Stimulated activated naive B cell treated with anti-CD40 and anti-IgM and Interleukin-4, amounts not matched to agents 10 μg/mL and 1 μg/mL and 100 μg/mL, for 72 hours (primary cell): Measurements from ENCODE around the gene WDR7.

ENCODE experiments used
- ATAC-seq, 2 donors: fragments of 150-1000 bp; cut with Tn5 transposase; replicated peaks; 2 replicates each; pipeline ENCODE4 v1.10.0; 2021; ENCODE audit warnings: moderate library complexity in 1 of 2
- DNase-seq: peaks from one replicate; pipeline ENCODE4 v3.0.0; 2021
- H3K27ac Mint-ChIP-seq: one replicate; pipeline ENCODE4 v1.8.0; 2022; ENCODE audit warnings: mild to moderate bottlenecking, mixed read lengths
- H3K27me3 Mint-ChIP-seq, 2 donors: one replicate each; pipeline ENCODE4 v1.8.0; 2022; ENCODE audit warnings: mixed read lengths in 2 of 2
- H3K36me3 Mint-ChIP-seq, 2 donors: one replicate each; pipeline ENCODE4 v1.8.0; 2022; ENCODE audit warnings: mixed read lengths in 2 of 2, mild to moderate bottlenecking in 1 of 2
- H3K4me1 Mint-ChIP-seq, 2 donors: one replicate each; pipeline ENCODE4 v1.8.0; 2022; ENCODE audit warnings: mixed read lengths in 2 of 2, mild to moderate bottlenecking in 1 of 2
- H3K4me3 Mint-ChIP-seq, 2 donors: one replicate each; pipeline ENCODE4 v1.8.0; 2022; ENCODE audit warnings: mild to moderate bottlenecking in 2 of 2, mixed read lengths in 2 of 2, moderate library complexity in 1 of 2
- H3K9me3 Mint-ChIP-seq, 2 donors: one replicate each; pipeline ENCODE4 v1.8.0; 2022; ENCODE audit warnings: mixed read lengths in 2 of 2, mild to moderate bottlenecking in 1 of 2

Gene WDR7

GRCh38 chr18:57014772-57015413 is 363.7 kb downstream of the WDR7 start:
- DNase-seq, result no peak

GRCh38 chr18:57015451-57015850 is 364.3 kb downstream of the WDR7 start:
- H3K27ac Mint-ChIP-seq, result no peak overlapping the region
- no peak overlapping the region for H3K4me3 Mint-ChIP-seq
- DNase-seq, result no peak
- H3K9me3 Mint-ChIP-seq, result no peaks in the 10 kb centered on the region
- ATAC-seq, result no peak
- no peaks in the 10 kb centered on the region for H3K27me3 Mint-ChIP-seq
- H3K36me3 Mint-ChIP-seq, result peaks cover 0 to 4% of the 10 kb centered on the region in 2 donors
- peaks cover 21 to 33% of the 10 kb centered on the region in 2 donors for H3K4me1 Mint-ChIP-seq

More at GRCh38 chr18:57014772-57015413, 363.7 kb downstream of the WDR7 start:
- Mint-ChIP-seq H3K4me1 (peaks cover 21 to 33% of the 10 kb centered on the region in 2 donors), H3K9me3 (no peaks in the 10 kb centered on the region), H3K36me3 (peaks cover under 1 to 4% of the 10 kb centered on the region in 2 donors), H3K27me3 (no peaks in the 10 kb centered on the region), H3K4me3 (no peak overlapping the region), H3K27ac (no peak overlapping the region)
- ATAC-seq, result no peak

GRCh38 chr18:57018845-57019244 is 367.7 kb downstream of the WDR7 start:
- ATAC-seq, result no peak
- Mint-ChIP-seq H3K4me3 (no peak overlapping the region), H3K27me3 (no peaks in the 10 kb centered on the region)

GRCh38 chr18:57022716-57023115 is 371.6 kb downstream of the WDR7 start:
- peaks cover 20 to 32% of the 10 kb centered on the region in 2 donors for H3K36me3 Mint-ChIP-seq
- peaks cover 0 to 3% of the 10 kb centered on the region in 2 donors for H3K9me3 Mint-ChIP-seq
- ATAC-seq, result no peak
- no peak for DNase-seq
- H3K27me3 Mint-ChIP-seq, result no peaks in the 10 kb centered on the region
- H3K4me3 Mint-ChIP-seq, result no peak overlapping the region
- H3K27ac Mint-ChIP-seq, result peak overlapping the region; percentile 2
- H3K4me1 Mint-ChIP-seq, result peaks cover 23 to 40% of the 10 kb centered on the region in 2 donors

More at GRCh38 chr18:57018845-57019244, 367.7 kb downstream of the WDR7 start:
- DNase-seq, result no peak
- H3K36me3 Mint-ChIP-seq, result peaks cover 13 to 19% of the 10 kb centered on the region in 2 donors
- H3K4me1 Mint-ChIP-seq, result peaks cover 38 to 62% of the 10 kb centered on the region in 2 donors
- peaks cover 0 to 3% of the 10 kb centered on the region in 2 donors for H3K9me3 Mint-ChIP-seq
- H3K27ac Mint-ChIP-seq, result no peak overlapping the region

- Mint-ChIP-seq H3K27ac (no peak overlapping the region), H3K36me3 (peaks cover 20 to 36% of the 10 kb centered on the region in 2 donors), H3K27me3 (no peaks in the 10 kb centered on the region), H3K9me3 (peaks cover 0 to 3% of the 10 kb centered on the region in 2 donors), H3K4me1 (peaks cover 19 to 33% of the 10 kb centered on the region in 2 donors), H3K4me3 (no peak overlapping the region)
- DNase-seq (no peak), ATAC-seq (peak; percentile 84 to 90)
These were observed 372.2 kb downstream of the WDR7 start for GRCh38 chr18:57023275-57023882.

GRCh38 chr18:57025540-57025939 is 374.4 kb downstream of the WDR7 start:
- Mint-ChIP-seq H3K4me1 (peaks cover 19 to 33% of the 10 kb centered on the region in 2 donors), H3K4me3 (no peak overlapping the region), H3K9me3 (peaks cover 0 to 3% of the 10 kb centered on the region in 2 donors), H3K27ac (no peak overlapping the region), H3K27me3 (no peaks in the 10 kb centered on the region), H3K36me3 (peaks cover 33 to 54% of the 10 kb centered on the region in 2 donors)
- DNase-seq (no peak), ATAC-seq (no peak)

- H3K9me3 Mint-ChIP-seq, result no peaks in the 10 kb centered on the region
- H3K27ac Mint-ChIP-seq, result no peak overlapping the region
- H3K36me3 Mint-ChIP-seq, result peaks cover 28 to 47% of the 10 kb centered on the region in 2 donors
- H3K4me1 Mint-ChIP-seq, result peaks cover 12 to 25% of the 10 kb centered on the region in 2 donors
- H3K4me3 Mint-ChIP-seq, result no peak overlapping the region
- ATAC-seq (no peak), DNase-seq (no peak)
- H3K27me3 Mint-ChIP-seq, result no peaks in the 10 kb centered on the region
These were observed 375.2 kb downstream of the WDR7 start for GRCh38 chr18:57026316-57026715.

- no peak for DNase-seq
- no peaks in the 10 kb centered on the region for H3K27me3 Mint-ChIP-seq
- no peaks in the 10 kb centered on the region for H3K9me3 Mint-ChIP-seq
- no peak overlapping the region for H3K4me3 Mint-ChIP-seq
- ATAC-seq, result no peak
- H3K27ac Mint-ChIP-seq, result no peak overlapping the region
- H3K4me1 Mint-ChIP-seq, result peaks cover 10 to 18% of the 10 kb centered on the region in 2 donors
- peaks cover 24 to 46% of the 10 kb centered on the region in 2 donors for H3K36me3 Mint-ChIP-seq
These were observed 376.1 kb downstream of the WDR7 start for GRCh38 chr18:57027190-57027708.

GRCh38 chr18:57029761-57030160 is 378.6 kb downstream of the WDR7 start:
- Mint-ChIP-seq H3K27ac (no peak overlapping the region), H3K4me3 (no peak overlapping the region), H3K36me3 (peaks cover 27 to 56% of the 10 kb centered on the region in 2 donors), H3K9me3 (no peaks in the 10 kb centered on the region), H3K27me3 (no peaks in the 10 kb centered on the region), H3K4me1 (no peaks in the 10 kb centered on the region)
- DNase-seq (no peak), ATAC-seq (no peak)

GRCh38 chr18:57030417-57030816 is 379.3 kb downstream of the WDR7 start:
- Mint-ChIP-seq H3K27ac (no peak overlapping the region), H3K4me3 (no peak overlapping the region), H3K36me3 (peaks cover 27 to 56% of the 10 kb centered on the region in 2 donors), H3K27me3 (peaks cover 0 to 4% of the 10 kb centered on the region in 2 donors), H3K9me3 (no peaks in the 10 kb centered on the region), H3K4me1 (no peaks in the 10 kb centered on the region)
- no peak for ATAC-seq
- DNase-seq, result no peak

- peaks cover 7 to 21% of the 10 kb centered on the region in 2 donors for H3K36me3 Mint-ChIP-seq
- H3K27me3 Mint-ChIP-seq, result peaks cover 21 to 34% of the 10 kb centered on the region in 2 donors
- no peak overlapping the region for H3K27ac Mint-ChIP-seq
- DNase-seq, result no peak
- ATAC-seq, result no peak
- peaks cover 0 to 2% of the 10 kb centered on the region in 2 donors for H3K4me1 Mint-ChIP-seq
- no peak overlapping the region for H3K4me3 Mint-ChIP-seq
- no peaks in the 10 kb centered on the region for H3K9me3 Mint-ChIP-seq
These were observed 384.4 kb downstream of the WDR7 start for GRCh38 chr18:57035590-57035989.

GRCh38 chr18:57038395-57038794 is 387.2 kb downstream of the WDR7 start:
- no peak overlapping the region for H3K27ac Mint-ChIP-seq
- no peak overlapping the region for H3K4me3 Mint-ChIP-seq
- H3K9me3 Mint-ChIP-seq, result peaks cover under 1 to 3% of the 10 kb centered on the region in 2 donors
- peaks cover 0 to 2% of the 10 kb centered on the region in 2 donors for H3K4me1 Mint-ChIP-seq
- peaks cover 2 to 8% of the 10 kb centered on the region in 2 donors for H3K36me3 Mint-ChIP-seq
- no peak for DNase-seq
- H3K27me3 Mint-ChIP-seq, result peaks cover 42 to 50% of the 10 kb centered on the region in 2 donors
- ATAC-seq, result no peak

- ATAC-seq, result no peak
- no peak for DNase-seq
- Mint-ChIP-seq H3K4me1 (peaks cover 0 to 2% of the 10 kb centered on the region in 2 donors), H3K9me3 (peaks cover 4 to 5% of the 10 kb centered on the region in 2 donors), H3K27ac (no peak overlapping the region), H3K36me3 (no peaks in the 10 kb centered on the region), H3K27me3 (peaks cover 52 to 58% of the 10 kb centered on the region in 2 donors), H3K4me3 (no peak overlapping the region)
These were observed 389.0 kb downstream of the WDR7 start for GRCh38 chr18:57040175-57040574.

- Mint-ChIP-seq H3K36me3 (peaks cover 2 to 3% of the 10 kb centered on the region in 2 donors), H3K27ac (no peak overlapping the region), H3K9me3 (peaks cover 4 to 13% of the 10 kb centered on the region in 2 donors), H3K27me3 (peaks cover 67% of the 10 kb centered on the region in 2 donors), H3K4me1 (no peaks in the 10 kb centered on the region), H3K4me3 (no peak overlapping the region)
- ATAC-seq (no peak), DNase-seq (no peak)
These were observed 392.1 kb downstream of the WDR7 start for GRCh38 chr18:57043241-57043640.
